ENCODE data around the gene PELI3. TPM values are rescaled to one million over a fixed set of nuclear protein-coding genes. Genes with fewer than 3 reads are reported as not detected.
"Not testable (repeated sequence)": the region's sequence is repeated elsewhere in the genome, so short reads cannot be mapped to it uniquely, and the experiment has no call there.

Gene PELI3
- total and polyA plus RNA-seq, 5 donors = 9.9 to 14.2 (median 12.8) TPM

DNA sequence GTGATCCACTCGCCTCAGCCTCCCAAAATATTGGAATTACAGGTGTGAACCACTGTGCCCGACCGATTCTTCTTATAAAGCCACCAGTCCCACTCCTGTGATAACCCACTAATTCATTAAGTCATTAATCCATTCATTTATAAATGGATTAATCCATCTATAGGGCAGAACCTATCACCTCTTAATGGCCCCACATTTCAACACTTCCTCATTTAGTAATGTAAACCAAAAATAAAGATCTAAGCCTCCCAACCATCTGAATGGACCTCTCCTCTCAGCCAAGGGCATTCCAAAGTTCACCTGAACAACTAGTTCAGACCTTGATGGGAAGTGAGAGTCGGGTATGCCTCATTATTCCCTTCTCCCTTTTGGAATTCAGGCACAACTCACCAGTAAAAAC lies 18.2 kb upstream of the PELI3 start:
- intact Hi-C loops (cut with DNase I) = no loop called here
- Histone ChIP-seq H3K27me3 (ENCODE audit: control insufficient read depth, insufficient read depth) (no peaks in the 10 kb centered on the region), H3K4me3 (ENCODE audit: low read length) (no peak overlapping the region), H3K27ac (ENCODE audit: low read length) (no peak overlapping the region), H3K9me3 (ENCODE audit: control insufficient read depth, low read length) (no peaks in the 10 kb centered on the region), H3K4me1 (ENCODE audit: control insufficient read depth, insufficient read depth, low read length) (no peaks in the 10 kb centered on the region)
- DNase-seq (no peak), ATAC-seq (no peak)
- WGBS = 76% methylated on average over 4 of the region's 4 CpGs

DNA sequence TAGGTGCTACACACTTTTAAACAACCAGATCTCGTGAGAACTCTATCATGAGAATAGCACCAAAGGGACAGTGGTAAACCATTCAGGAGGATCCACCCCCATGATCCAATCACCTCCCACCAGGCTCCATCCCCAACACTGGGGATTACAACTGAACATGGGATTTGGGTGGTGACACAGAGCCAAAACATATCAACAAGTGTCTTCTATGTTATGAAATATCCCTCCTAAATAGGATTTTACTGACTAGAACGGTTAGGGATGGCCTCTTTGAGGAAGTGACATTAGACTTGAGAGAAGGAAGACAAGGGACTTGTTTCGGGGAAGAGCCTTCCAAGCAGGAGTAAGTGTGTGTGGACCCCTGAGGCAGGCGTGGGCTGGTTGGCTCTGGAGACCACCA lies 16.1 kb upstream of the PELI3 start:
- WGBS = 67% methylated on average over 4 of the region's 4 CpGs
- no peak overlapping the region for H3K4me3 ChIP-seq (ENCODE audit: low read length)
- H3K27ac ChIP-seq (ENCODE audit: low read length) = no peak overlapping the region
- intact Hi-C loops (cut with DNase I) = no loop called here
- no peaks in the 10 kb centered on the region for H3K9me3 ChIP-seq (ENCODE audit: control insufficient read depth, low read length)
- no peak for DNase-seq
- H3K27me3 ChIP-seq (ENCODE audit: control insufficient read depth, insufficient read depth) = no peaks in the 10 kb centered on the region
- ATAC-seq = no peak
- no peaks in the 10 kb centered on the region for H3K4me1 ChIP-seq (ENCODE audit: control insufficient read depth, insufficient read depth, low read length)

DNA sequence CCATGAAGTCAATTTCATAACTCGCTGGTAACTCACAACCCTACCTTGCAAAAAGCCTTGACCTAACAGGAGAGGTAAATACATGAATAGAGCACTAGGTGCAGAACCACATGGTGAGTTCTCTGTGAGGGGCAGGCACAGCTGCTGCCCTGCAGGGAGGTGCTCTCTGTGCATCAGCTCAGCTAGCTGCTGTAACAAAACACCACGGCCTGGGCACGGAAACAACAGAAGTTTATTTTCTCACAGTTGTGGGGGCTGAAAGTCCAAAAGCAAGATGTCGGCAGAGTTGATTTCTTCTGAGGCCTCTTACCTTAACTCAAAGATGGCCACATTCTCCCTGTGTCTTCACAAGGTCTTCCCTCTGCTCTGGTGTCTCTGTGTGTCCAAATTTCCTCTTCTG lies 15.0 kb upstream of the PELI3 start:
- H3K27me3 ChIP-seq (ENCODE audit: control insufficient read depth, insufficient read depth) = no peaks in the 10 kb centered on the region
- whole genome bisulfite sequencing = 80% methylated on average over 4 of the region's 4 CpGs
- H3K4me3 ChIP-seq (ENCODE audit: low read length) = no peak overlapping the region
- no peaks in the 10 kb centered on the region for H3K9me3 ChIP-seq (ENCODE audit: control insufficient read depth, low read length)
- no peaks in the 10 kb centered on the region for H3K4me1 ChIP-seq (ENCODE audit: control insufficient read depth, insufficient read depth, low read length)
- ATAC-seq (no peak), DNase-seq (no peak)
- no peak overlapping the region for H3K27ac ChIP-seq (ENCODE audit: low read length)
- intact Hi-C loops (cut with DNase I) = no loop called here

DNA sequence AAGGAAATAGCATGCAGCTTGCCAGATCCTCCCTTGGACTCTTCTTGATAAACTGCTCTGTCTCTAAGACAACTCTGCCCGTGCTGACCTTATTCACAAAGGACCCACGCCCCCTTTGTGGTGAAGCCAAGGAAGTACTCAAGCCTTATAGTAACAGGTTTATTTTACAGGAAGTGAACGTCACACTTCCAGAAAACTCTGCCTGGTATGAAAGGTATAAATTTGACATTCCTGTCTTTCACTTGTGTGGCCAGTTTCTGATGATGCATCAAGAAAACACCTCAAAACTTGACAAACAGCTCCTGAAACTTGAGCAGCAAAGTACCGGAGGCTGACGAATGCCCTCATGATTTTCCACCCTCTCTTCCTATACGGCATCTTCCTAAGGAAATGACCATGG lies 12.5 kb upstream of the PELI3 start:
- Histone ChIP-seq H3K27me3 (ENCODE audit: control insufficient read depth, insufficient read depth) (no peaks in the 10 kb centered on the region), H3K9me3 (ENCODE audit: control insufficient read depth, low read length) (no peaks in the 10 kb centered on the region), H3K27ac (ENCODE audit: low read length) (no peak overlapping the region), H3K4me3 (ENCODE audit: low read length) (no peak overlapping the region), H3K4me1 (ENCODE audit: control insufficient read depth, insufficient read depth, low read length) (no peaks in the 10 kb centered on the region)
- 37% methylated on average over 6 of the region's 6 CpGs for WGBS
- no peak for ATAC-seq
- intact Hi-C loops (cut with DNase I) = no loop called here
- no peak for DNase-seq

DNA sequence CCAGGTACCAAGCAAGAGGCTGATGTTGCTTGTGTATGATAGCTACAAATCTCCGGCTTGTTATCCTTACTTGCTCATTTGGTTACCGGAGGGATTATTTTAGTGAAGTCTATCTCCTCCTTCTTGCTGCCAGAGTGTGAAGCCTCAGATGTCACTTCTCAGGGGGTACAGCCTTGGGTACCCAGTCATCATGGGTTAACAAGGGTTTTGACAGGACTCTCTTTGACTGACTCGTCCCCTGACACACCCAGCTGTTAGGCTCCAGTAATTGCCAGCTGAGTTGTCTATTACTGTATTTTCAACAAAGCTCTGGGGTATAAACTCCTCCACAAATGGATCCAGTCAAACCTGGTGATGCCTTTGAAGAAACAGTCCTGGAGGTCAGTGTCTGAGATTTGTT lies 11.9 kb upstream of the PELI3 start:
- Histone ChIP-seq H3K4me3 (ENCODE audit: low read length) (no peak overlapping the region), H3K27ac (ENCODE audit: low read length) (no peak overlapping the region), H3K27me3 (ENCODE audit: control insufficient read depth, insufficient read depth) (no peaks in the 10 kb centered on the region), H3K4me1 (ENCODE audit: control insufficient read depth, insufficient read depth, low read length) (no peaks in the 10 kb centered on the region), H3K9me3 (ENCODE audit: control insufficient read depth, low read length) (no peaks in the 10 kb centered on the region)
- intact Hi-C loops (cut with DNase I) = no loop called here
- no peak for ATAC-seq
- WGBS = 59% methylated on average over 3 of the region's 3 CpGs
- DNase-seq = no peak

DNA sequence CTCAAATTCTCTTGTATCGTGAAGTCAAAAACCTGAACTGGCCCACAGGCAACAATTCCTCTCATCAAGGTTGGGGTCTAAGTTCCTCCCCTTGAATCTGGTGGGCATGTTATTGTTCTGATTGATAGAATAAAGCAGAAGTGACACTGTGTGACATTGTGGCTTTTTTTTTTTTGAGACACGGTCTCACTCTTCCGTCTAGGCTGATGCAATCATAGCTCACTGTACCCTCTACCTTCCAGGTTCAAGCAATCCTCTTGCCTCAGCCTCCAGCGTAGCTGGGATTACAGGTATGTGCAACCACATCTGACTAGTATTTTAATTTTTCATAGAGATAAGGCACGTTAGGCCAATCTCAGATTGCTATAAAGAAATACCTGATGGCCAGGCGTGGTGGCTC lies 8.9 kb upstream of the PELI3 start:
- DNase-seq (no peak), ATAC-seq (no peak)
- Histone ChIP-seq H3K9me3 (ENCODE audit: control insufficient read depth, low read length) (no peaks in the 10 kb centered on the region), H3K27ac (ENCODE audit: low read length) (no peak overlapping the region), H3K4me3 (ENCODE audit: low read length) (no peak overlapping the region), H3K4me1 (ENCODE audit: control insufficient read depth, insufficient read depth, low read length) (no peaks in the 10 kb centered on the region), H3K27me3 (ENCODE audit: control insufficient read depth, insufficient read depth) (no peaks in the 10 kb centered on the region)
- intact Hi-C loops (cut with DNase I) = no loop called here
- WGBS = 79% methylated on average over 6 of the region's 6 CpGs

DNA sequence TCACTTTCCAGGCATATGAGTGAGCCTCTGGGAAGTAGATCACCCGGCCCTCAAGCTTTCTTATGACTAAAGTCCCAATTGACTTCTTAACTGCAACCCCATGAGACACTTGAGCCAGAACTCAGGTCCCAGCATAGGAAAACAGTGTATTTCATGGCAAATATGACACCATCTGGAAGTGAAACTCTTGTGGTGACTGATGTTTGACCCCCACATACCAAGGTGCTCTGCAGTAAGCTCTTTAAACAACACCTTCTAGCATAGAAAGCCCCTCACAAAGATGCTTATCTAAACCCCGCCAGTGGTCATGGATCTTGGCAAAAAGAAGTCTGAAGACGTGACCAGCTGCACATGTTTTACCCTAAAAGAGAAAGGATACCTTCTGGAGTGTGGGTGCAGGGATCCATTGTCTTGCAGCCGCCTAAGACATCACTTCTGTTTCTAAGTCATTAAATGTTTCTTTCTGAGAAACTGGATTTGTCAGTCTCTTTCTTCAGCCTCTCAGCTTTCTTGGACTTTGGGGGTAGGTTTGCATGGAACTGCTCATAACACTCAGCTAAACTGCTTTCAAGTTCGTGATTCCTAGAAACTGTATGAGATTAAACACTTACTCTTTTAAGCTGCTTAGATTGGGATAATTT lies 7.4 kb upstream of the PELI3 start:
- Histone ChIP-seq H3K27me3 (ENCODE audit: control insufficient read depth, insufficient read depth) (no peaks in the 10 kb centered on the region), H3K4me1 (ENCODE audit: control insufficient read depth, insufficient read depth, low read length) (no peaks in the 10 kb centered on the region), H3K9me3 (ENCODE audit: control insufficient read depth, low read length) (no peaks in the 10 kb centered on the region), H3K27ac (ENCODE audit: low read length) (no peak overlapping the region), H3K4me3 (ENCODE audit: low read length) (no peak overlapping the region)
- ATAC-seq (no peak), DNase-seq (no peak)
- 72% methylated on average over 5 of the region's 5 CpGs for WGBS
- intact Hi-C loops (cut with DNase I) = no loop called here

DNA sequence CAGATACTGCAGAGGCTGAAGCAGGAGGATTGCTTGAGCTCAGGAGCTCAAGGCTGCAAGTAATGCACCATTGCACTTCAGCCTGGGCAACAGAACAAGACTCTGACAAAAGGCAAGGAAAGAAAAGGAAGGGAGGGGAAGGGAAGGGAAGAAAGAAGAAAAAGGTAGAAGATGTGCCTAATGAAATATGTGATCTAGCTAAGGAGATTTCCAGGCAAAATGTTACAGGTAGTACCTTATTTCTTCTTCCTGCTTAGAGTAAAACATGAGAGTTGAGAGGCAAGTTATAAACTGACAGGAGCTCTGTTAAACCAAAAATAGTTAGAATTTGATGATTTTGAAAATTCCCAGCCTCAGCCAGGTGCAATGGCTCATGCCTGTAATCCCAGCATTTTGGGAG lies 4.7 kb upstream of the PELI3 start:
- no peak for DNase-seq
- Histone ChIP-seq H3K27ac (ENCODE audit: low read length) (no peak overlapping the region), H3K4me3 (ENCODE audit: low read length) (no peak overlapping the region), H3K9me3 (ENCODE audit: control insufficient read depth, low read length) (no peaks in the 10 kb centered on the region), H3K4me1 (ENCODE audit: control insufficient read depth, insufficient read depth, low read length) (no peaks in the 10 kb centered on the region), H3K27me3 (ENCODE audit: control insufficient read depth, insufficient read depth) (no peaks in the 10 kb centered on the region)
- ATAC-seq = no peak
- intact Hi-C loops (cut with DNase I) = no loop called here

DNA sequence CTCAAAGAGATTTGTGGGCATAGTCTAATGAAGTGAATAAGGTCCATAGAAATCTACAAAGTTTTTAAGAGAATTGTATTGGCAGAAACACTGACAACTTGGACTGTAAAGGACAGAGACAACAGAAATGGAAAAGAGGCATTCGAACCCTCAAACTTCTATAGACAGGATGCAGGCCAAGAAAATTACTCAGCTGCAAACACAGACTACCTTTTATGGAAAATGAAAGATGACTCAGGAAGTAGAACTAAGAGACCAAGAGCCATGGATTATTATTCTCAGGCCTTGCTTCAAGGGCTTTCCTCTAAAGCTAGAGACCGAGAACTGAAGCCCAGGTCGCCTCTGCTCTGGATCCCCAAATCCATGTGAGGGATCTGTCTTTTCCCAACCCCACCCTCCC lies 3.8 kb upstream of the PELI3 start:
- Histone ChIP-seq H3K27me3 (ENCODE audit: control insufficient read depth, insufficient read depth) (no peaks in the 10 kb centered on the region), H3K9me3 (ENCODE audit: control insufficient read depth, low read length) (no peaks in the 10 kb centered on the region), H3K4me1 (ENCODE audit: control insufficient read depth, insufficient read depth, low read length) (peaks cover 3% of the 10 kb centered on the region), H3K27ac (ENCODE audit: low read length) (no peak overlapping the region), H3K4me3 (ENCODE audit: low read length) (no peak overlapping the region)
- ATAC-seq (no peak), DNase-seq (no peak)
- intact Hi-C loops (cut with DNase I) = no loop called here
- 85% methylated on average over 3 of the region's 3 CpGs for WGBS

DNA sequence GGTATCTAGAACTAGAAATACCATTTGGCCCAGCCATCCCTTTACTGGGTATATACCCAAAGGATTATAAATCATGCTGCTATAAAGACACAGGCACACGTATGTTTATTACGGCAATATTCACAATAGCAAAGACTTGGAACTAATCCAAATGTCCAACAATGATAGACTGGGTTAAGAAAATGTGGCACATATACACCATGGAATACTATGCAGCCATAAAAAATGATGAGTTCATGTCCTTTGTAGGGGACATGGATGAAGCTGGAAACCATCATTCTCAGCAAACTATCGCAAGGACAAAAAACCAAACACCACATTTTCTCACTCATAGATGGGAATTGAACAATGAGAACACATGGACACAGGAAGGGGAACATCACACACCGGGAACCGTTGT lies 2.6 kb upstream of the PELI3 start:
- H3K27ac ChIP-seq (ENCODE audit: low read length); ATAC-seq; H3K4me1 ChIP-seq (ENCODE audit: control insufficient read depth, insufficient read depth, low read length); H3K27me3 ChIP-seq (ENCODE audit: control insufficient read depth, insufficient read depth); intact Hi-C loops (cut with DNase I); H3K9me3 ChIP-seq (ENCODE audit: control insufficient read depth, low read length); H3K4me3 ChIP-seq (ENCODE audit: low read length); DNase-seq: not testable (repeated sequence)
- 88% methylated on average over 5 of the region's 5 CpGs for WGBS

DNA sequence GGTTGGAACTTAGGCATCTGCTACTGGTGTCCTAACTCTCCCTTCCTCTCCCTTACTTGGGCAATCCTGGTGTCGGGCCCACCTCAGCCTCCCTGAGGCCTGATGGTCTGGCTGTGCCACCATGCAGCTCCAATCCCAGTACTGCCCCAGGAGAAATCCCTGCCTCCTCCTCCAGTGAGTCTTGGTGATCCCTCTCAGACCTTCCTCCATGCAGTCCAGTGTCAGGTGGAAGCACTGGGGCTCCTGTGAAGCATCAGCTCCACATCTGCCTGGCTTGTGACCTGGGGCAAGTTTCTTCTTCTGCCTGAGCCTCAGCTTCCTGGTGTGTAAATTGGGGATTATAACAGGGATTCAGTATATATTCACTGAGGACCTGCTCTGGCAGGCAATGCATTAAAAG lies 1.8 kb upstream of the PELI3 start:
- Histone ChIP-seq H3K9me3 (ENCODE audit: control insufficient read depth, low read length) (no peaks in the 10 kb centered on the region), H3K4me1 (ENCODE audit: control insufficient read depth, insufficient read depth, low read length) (peaks cover 6% of the 10 kb centered on the region), H3K27me3 (ENCODE audit: control insufficient read depth, insufficient read depth) (no peaks in the 10 kb centered on the region), H3K27ac (ENCODE audit: low read length) (no peak overlapping the region), H3K4me3 (ENCODE audit: low read length) (no peak overlapping the region)
- intact Hi-C loops (cut with DNase I) = no loop called here
- 93% methylated on average over 1 of the region's 1 CpG for whole genome bisulfite sequencing
- ATAC-seq (no peak), DNase-seq (no peak)
